Activated T-cell treated with anti-CD3 and anti-CD28 coated beads, Interleukin-2, amount 50 U/mL, for 1 hour (primary cell): ENCODE measurements around the gene MEPCE.
A peak's percentile ranks its signal among the peaks of the same experiment; 100 is the strongest.

Experiments
- DNase-seq: peaks from one replicate; pipeline ENCODE4 v3.0.0-alpha.2; 2020

The MEPCE gene

DNA sequence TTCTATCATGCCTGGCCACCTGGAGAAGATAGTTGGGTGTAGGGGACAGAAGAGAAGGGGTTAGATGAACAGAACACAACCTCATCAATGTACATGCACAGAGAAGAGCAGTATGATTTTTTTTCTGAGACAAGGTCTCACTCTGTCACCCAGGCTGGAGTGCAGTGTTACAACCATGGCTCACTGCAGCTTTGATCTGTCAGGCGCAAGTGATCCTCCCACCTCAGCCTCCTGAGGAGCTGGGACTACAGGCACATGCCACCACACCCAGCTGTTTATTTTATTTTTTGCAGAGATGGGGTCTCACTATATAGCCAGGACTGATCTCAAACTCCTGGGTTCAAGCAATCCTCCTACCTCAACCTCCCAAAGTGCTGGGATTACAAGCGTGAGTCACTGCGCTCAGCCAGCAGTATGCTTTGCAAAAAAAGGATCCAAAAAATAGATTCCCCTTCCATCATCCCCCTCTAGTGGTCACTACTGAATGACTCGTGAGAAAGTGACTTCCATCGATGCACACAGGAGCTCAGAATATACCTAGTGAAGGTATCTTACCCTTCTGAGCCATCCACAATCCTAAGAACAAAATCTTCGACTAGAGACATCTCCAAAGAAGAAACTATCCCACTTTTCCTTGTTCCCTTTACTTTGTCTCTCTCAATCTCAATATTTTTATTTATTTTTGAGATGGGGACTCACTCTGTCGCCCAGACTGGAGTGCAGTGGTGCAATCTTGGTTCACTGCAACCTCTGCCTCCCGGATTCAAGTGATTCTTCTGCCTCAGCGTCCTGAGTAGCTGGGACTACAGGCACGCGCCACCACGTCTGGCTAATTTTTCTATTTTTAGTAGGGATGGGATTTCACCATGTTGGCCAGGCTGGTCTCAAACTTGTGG, 22.1 kb upstream of the MEPCE start:
- DNase-seq, result peak; percentile 28

DNA sequence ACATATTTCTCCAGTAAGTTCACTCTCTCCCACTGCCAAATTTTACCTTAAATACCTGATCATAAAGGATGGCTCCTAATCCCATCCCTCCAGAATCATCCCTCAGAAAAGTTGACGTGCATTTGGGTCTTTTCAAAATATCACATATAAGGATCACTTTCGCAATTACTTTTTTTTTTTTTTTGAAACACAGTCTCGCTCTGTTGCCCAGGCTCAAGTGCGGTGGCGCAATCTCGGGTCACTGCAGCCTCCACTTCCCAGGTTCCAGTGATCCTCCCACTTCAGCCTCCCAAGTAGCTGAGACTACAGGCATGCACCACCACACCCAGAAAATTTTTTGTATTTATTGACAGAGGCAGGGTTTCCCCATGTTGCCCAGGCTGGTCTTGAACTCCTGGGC, 18.5 kb upstream of the MEPCE start:
- DNase-seq, result no peak

DNA sequence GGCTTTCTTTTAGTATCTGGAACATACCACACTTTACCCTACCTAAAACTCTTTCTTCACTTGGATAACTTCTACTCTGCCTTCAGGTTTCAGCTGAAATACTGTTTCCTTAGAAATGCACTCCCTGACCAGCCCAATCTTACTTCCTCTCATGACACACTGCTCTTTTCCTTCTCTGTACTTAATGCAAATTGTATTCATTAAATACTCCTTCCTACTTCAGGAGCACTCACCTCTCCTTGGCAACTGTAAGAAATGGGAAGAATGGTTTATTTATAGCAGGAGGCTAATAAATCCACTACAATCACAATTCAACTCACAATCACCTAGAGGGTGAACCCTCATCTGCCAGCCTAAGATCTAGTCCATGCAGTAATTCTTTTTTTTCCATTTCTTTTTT, 16.3 kb upstream of the MEPCE start:
- no peak for DNase-seq

DNA sequence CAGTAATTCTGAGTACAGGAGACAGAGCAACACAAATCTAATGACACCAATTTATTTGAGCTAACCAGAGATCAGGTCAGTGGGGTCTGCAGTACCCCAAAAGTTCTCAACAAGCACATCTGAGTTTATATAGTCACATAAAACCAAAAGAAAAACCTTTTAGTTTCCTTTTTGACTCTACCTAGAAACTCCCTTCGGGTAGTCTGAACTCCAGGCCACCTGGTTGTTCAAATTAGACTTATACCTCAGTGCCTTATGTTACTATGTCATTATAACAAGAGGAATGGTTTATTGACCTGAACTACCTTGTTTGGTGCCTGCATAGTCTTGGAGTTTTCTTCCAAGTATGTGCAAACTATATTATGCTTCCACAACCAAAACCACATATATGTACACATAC, 15.7 kb upstream of the MEPCE start:
- no peak for DNase-seq

DNA sequence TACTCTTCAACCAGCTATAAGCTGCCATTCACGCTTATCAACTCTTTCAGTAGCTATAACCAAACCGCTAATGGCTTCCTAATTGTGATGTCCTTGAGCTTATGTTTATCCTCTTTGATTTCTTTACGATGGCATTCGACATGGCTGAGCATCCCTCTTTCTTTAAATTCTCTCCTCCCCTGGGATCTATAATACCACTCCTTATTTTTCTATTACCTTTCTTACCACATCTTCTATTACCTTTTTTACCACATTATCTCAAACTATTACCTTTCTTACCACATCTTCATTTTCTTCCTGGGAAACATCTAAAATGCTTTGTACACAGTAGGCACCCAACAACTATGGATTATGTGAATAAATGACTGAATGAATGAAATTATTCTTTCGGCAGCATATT, 14.2 kb upstream of the MEPCE start:
- DNase-seq, result no peak

DNA sequence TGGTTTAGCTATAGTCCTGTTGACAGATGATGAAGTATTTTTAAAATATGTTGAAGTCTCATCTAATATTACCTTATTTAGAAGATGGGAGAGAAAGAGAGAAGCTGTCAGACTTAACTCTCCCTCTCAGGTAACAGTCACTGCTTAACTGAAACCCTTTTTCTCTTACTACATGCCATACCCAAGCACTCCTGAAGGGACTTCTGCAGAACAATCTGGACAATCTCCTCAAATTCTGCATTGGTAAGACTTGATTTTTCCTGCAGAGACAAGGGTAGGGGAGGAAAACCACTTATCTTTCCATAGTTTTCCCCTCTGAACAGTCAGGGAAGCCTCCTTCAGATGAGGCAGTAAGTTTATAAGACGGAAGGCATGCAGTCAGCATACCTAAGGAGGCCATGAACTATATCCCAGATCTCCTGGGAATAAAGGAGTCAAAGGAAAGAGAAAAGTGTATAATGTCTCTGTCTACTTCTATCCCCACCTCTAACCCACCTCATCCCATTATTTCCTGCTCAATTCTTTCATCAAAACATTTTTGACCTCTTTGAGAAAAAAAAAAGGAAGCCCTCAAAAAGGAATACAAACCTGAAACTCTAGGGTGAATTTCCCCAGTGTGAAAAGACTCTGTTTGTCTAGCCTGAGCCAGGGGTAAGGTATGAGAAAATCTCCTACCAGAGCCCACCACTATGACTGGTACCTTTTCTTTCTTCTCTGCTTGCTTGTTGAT, 10.5 kb upstream of the MEPCE start:
- no peak for DNase-seq

DNA sequence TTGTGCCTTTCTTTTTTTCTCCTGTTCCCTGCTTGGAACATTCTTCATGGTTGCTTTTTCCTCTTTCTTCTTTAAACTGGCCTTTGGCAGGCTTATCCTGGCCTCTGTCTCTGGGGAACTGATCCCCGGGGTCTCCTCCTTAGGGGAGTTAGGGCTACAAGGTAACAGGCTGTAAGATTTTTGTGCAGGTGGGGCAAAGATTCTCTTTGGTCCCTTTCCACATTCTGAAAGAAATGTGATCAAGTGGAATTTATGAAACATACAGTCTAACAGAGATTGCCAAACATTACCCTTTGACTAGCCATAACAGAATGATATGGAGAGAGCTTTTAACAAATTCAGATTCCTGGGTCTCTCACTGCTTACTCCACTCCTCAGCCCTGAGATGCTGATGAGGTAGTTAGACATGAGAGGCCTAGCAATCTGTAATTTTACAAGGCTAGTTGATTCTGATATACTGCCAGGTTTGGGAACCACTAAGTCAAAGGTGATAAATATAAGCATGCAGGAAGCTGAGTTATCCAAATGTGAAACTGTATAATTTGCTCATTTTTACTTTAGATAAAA, 9.9 kb upstream of the MEPCE start:
- no peak for DNase-seq

DNA sequence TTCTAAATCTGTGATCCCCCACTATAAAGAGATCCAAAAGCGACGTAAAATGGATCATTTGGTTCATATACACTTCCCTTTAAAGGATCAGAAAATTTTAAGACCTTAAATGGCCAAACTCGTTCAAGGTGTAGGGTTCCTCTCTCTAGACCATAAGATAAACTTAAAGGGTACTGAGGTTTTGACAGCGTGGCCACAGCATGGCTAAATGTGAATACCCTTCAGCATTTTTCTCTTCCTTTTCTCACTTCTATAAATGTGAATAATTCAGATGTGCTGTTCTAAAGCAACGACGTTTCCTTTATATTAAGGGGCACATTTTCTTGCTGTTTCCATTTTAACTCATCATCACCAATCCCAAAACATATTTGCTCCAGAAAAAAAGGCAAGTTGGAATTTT, 6.3 kb upstream of the MEPCE start:
- no peak for DNase-seq

DNA sequence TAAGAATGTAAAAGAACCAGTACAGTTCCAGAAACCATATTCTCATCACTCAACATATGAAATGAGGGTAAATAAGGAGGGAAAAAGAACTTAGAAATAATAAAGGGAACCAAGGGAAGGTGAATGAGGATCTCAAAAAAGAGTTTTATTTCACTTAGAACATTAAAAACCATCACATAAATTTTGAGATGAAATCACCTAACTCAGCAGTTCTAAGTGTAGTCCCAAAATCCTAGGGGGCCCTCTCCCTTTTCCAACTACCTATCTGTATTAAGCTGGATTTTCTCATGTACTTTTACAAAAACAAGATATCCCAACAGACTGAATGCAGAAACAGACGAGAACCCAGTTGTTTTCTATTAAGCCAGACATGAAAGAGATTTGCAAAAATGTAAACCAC, 4.3 kb upstream of the MEPCE start:
- DNase-seq, result no peak

DNA sequence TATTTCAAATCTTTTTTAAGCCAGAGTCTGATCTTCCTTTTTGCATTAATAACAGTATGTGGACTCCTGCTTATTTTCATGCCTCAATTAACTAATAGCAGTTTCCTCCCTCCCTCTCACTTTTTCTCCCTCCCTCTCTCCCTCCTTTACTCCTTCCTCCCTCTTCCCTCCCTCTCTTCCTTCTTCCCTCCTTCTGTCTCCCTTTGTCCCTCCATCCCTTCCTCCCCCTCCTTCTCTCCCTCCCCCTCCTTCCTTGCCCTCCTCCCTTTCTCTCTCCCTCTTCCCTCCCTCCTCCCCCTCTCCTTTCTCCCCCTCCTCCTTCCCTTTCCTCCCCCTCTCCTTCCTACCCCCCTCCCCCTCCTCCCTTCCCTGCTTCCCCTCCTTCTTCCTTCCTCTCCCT, 3.1 kb upstream of the MEPCE start:
- DNase-seq, result no peak

DNA sequence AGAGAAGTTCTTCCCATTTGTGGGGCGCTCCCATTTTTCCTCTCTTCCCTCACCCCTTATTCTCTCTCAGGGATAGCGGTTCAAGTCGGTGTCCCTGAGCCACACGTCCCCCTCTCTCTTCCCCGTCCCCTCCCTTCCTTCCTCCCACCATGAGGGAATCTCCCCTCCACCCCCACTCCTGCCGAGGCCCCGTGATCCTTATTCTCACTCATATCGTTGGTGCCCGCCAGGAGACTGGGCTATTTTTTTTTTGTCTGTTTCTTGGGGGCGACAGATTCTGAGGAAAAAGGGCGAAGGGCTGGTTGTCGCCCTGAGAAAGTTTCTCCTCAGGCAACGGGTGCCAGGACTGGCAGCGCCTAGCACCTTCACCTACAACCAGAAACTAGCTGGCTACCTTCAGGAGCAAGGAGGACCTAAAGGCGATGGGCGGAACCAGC, 1.9 kb upstream of the MEPCE start:
- no peak for DNase-seq

DNA sequence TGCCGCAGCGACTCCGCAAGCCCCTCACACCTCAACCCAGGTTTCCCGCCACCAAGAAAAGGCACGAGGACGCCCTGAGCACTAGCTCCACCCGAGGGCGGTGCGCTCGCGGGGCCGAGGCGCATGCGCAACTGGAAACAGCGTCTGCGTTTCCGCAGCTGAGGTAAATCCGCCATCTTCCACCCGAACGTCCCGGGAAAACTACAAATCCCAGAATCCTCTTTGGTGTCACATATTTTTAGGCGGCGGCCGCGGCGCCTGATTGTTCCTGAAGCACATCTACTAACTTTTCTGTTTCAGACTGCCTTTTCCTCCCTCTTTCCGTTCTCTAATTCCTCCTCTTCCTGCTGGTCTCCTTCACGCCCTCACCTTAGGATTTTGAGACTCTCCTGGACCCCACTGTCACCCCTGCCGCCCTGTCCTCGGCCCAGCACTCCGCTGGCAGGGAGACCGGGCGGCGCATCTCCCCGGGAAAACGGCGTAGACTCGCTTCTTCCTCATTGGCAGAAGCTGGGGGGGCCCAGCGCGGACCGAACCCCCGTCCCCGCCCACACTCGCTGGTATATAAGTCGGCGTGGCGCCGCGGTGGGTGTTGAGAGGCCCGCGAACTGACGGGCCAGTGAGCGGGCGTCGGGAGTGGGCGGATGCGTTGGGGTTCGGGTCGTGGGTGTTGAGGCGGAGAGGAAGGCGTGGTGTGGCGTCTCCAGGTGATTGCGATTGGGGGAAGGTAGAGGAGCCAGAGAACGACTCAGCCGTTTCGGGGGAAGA, 1.2 kb upstream of the MEPCE start, which contains the start of gene ZCWPW1:
Gene ZCWPW1 (minus strand): TSS at position 505 of the 768 bp plus-strand sequence. CDS start 8,054 bp downstream, outside the sequence.
- DNase-seq, result peak; percentile 98

DNA sequence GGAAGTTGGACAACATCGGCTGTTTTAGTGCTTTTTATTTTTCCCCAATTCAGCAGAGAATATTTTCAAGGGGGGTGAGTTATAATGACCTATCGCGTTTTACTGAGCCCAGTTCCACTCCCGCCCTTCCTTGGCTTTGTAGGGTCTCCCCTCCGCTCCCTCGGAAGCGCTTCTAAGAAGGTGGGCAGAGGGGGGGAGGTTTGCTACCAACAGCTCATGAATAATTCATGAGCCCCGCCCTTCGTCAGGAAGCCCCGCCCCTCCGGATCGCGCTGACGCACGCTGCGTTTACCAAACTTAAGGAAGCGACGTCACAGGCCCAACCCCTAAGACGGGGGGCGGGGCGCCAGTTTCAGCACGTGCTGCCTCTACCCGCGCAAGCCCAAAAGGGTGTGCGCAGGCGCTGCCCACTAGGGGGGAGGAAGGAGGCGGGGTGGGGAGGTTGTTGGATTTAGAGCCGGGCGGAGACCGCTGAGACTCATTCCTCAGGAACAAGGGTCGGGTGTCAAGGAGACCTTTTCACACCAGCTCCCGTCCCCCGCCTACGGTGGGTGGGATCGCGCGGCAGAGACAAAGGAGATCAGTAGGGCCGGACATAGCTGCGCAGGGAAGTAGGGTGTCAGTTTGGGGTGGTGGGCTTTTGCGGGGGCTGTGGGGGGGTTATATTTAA, 529 bp upstream of the MEPCE start:
- peak; percentile 100 for DNase-seq

DNA sequence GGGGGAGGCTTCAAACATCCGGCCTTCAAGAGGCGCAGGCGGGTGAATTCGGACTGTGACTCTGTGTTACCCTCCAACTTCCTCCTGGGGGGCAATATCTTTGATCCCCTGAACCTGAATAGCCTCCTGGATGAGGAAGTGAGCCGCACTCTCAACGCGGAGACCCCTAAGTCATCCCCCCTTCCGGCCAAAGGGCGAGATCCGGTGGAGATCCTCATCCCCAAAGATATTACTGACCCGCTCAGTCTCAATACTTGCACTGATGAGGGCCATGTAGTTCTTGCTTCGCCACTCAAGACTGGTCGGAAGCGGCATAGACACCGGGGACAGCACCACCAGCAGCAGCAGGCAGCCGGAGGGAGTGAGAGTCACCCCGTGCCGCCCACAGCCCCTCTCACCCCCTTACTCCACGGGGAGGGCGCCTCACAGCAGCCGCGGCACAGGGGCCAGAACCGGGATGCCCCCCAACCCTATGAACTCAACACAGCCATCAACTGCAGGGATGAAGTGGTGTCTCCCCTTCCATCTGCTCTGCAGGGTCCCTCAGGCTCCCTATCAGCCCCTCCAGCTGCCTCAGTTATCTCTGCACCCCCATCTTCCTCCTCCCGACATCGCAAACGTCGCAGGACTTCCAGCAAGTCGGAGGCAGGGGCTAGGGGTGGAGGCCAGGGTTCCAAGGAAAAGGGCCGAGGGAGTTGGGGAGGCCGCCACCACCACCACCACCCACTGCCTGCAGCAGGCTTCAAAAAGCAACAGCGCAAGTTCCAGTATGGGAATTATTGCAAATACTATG, 1.1 kb downstream of the MEPCE start:
- peak; percentile 46 for DNase-seq

DNA sequence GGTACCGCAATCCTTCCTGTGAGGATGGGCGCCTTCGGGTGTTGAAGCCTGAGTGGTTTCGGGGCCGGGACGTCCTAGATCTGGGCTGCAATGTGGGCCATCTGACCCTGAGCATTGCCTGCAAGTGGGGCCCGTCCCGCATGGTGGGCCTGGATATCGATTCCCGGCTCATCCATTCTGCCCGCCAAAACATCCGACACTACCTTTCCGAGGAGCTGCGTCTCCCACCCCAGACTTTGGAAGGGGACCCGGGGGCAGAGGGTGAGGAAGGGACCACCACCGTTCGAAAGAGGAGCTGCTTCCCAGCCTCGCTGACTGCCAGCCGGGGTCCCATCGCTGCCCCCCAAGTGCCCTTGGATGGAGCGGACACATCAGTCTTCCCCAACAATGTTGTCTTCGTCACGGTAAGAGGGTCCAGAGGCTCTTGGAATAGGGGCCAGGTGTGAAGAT, 1.7 kb downstream of the MEPCE start:
- peak; percentile 31 for DNase-seq

DNA sequence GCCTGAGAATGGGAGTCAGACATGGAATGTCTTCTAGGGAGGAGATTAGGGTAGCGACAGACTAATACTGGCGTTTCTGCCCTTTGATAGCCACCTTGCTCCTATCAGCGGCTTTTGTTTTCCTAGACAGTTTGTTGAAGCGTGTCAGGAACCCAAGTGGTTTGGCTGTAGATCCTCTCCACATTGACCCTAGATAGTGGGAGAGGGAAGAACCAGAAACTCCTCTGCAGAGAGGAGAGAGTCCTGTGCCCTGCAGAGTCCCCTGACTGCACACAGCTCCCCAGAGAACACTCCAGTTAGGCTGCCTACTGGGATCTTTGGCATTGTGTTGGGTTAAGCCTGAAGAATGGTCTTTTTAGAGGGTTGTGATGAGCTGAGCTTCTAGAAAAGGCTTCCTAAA, 2.4 kb downstream of the MEPCE start:
- no peak for DNase-seq

DNA sequence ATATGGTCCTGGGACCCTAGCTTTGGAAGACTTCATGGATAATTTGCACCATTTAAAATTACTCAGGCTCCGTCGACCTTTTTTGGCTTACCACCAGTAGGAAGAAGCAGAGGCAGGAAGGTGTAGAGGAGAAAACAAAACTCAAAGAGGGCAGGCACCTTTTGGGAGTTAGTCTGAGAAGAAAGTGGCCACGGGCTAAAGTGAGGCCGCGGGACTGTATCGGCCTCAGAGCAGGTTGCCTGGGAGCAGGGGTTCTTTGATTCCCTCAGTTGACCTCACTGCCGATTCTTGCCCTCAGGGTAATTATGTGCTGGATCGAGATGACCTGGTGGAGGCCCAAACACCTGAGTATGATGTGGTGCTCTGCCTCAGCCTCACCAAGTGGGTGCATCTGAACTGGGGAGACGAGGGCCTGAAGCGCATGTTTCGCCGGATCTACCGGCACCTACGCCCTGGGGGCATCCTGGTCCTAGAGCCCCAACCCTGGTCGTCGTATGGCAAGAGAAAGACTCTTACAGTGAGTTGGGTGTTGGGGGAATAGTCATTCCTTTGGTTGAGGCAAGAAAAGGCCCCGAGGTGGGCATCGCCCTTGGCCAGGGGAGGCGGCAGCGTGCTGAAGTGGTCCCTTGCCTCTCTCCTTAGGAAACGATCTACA, 3.1 kb downstream of the MEPCE start:
- DNase-seq, result no peak

DNA sequence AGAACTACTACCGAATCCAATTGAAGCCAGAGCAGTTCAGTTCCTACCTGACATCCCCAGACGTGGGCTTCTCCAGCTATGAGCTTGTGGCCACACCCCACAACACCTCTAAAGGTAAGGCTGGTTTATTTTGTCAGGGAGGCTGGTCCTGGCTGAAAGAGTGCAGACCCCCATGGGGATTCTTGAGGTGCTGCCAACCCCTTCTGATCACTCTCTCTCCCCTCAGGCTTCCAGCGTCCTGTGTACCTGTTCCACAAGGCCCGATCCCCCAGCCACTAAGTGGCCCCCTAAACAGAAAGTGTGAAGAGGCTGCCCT, 3.6 kb downstream of the MEPCE start:
- no peak for DNase-seq

DNA sequence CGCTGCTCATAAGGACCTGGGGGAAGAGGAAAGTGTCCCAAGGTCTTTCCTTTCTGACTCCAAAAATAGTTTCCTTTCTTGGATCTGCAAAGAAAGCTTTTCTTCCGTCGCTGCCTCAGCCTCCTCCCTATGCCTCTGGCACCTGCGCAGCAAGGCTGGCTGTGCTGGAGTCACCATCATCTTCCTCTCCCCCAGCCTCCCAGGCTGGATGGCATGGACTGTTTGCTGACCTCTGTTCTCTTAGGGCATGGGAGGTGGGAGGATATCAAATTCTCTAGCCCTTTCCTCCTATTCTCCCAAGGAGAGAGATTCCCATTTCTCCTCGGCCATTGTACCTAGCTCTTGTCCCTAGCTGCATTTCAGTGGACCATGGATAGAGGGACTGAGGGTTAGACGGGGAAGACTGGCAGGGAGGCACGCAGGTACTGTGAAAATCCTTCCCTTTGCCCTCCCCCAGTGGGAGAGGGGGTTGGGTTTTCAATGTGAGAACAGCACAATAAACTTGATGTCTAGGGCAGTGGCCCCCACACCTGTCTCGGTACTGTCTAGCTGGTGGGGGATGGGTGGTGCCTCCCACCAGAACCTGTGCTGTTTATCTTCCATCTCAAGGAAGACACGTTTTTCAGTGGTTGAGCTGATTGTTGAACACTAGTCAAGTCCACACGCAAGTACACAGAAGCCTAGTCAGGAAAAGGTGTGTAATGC, 4.1 kb downstream of the MEPCE start:
- no peak for DNase-seq
